HG03521 (cell line): ENCODE results near the gene ACTRT1.

Experiments
- ATAC-seq: cut with Tn5 transposase; IDR thresholded peaks from one replicate; pipeline ENCODE4 v1.9.1; 2021; ENCODE audit warnings: mild to moderate bottlenecking, moderate library complexity; ENCODE audit not compliant: unreplicated experiment

Gene ACTRT1

DNA sequence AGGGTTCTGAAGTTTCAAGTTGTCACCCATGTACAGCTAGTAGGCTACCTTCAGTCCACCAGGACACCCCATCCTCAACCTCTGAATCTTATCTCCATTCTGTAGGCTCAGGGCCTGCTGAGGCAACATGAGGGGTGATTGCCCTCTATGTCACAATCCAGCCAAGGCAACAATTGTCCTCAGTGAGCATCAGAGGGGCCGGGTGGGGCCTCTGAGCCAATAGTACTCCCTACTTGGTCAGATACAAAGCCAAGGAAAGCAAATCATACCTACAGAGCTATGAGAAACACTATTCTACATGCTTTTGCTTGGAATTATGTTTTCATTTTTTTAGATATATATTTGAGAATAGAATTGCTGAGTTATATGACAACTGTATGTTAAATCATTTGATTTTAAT, at the start of gene ACTRT1:
Gene ACTRT1 (minus strand): TSS at position 101 of the 400 bp plus-strand sequence. CDS start 197 bp downstream, outside the sequence.
- no peak for ATAC-seq

GRCh38 chrX:128078545-128078944, 26.3 kb upstream of the ACTRT1 start:
- no peak for ATAC-seq

GRCh38 chrX:128057421-128057820, 5.2 kb upstream of the ACTRT1 start:
- no peak for ATAC-seq

DNA sequence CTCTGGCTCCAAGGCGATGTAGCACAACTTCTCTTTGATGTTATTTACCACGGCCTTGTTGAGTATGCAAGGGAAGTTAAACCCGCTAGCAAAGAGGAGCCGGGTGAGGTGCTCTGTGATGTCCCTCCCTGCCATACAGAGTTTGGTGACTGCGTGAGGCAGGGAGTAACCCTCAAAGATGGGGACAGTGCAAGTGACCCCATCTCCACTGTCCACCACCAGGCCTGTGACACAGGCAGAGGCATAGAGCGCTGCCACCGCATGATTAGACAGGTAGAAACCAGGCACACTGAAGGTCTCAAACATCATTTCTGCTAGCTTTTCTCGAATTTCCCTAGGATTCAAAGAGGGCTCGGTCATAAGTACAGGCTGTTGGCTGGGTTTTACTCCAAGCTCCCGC, 677 bp downstream of the ACTRT1 start:
- no peak for ATAC-seq

DNA sequence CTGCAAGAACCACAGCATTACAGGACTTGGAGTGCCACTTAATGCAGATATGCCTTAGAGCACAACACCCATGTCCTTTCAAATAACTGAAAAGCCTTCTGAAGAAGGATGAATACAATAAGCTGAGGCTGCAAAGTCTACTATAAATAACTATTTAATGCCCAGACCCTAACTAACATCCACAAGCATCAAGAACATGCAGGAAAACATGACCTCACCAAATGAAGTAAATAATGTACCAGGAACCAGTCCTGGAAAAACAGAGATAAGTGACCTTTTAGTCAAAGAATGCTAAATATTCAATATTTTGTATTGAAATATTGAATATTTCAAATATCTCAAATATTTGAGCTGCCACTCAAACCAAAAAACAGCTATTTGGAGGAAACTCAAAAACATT, 16.9 kb downstream of the ACTRT1 start:
- no peak for ATAC-seq

GRCh38 chrX:128021566-128021965, 30.6 kb downstream of the ACTRT1 start:
- no peak for ATAC-seq

- ATAC-seq = no peak
These were observed 31.5 kb downstream of the ACTRT1 start for GRCh38 chrX:128020701-128021100.

GRCh38 chrX:128019218-128019617, 33.0 kb downstream of the ACTRT1 start:
- ATAC-seq = no peak

- no peak for ATAC-seq
These were observed 40.2 kb downstream of the ACTRT1 start for GRCh38 chrX:128012015-128012414.

DNA sequence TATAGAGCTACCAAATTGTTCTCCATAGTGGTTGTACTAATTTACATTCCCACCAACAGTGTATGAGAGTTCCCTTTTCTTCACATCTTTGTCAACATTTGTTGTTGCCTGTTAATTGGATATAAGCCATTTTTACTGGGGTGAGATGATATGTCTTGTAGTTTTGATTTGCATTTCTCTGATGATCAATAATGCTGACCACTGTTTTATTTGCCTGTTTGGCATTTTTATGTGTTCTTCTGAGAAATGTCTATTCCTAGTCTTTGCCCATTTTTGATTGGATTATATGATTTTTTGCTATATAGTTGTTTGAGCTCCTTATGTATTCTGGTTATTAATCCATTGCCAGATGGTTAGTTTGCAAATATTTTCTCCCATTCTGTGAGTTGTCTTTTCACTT, 44.3 kb downstream of the ACTRT1 start:
- ATAC-seq = no peak
